ENCODE data around the gene ICOS. TPM values are rescaled to one million over a fixed set of nuclear protein-coding genes. Genes with fewer than 3 reads are reported as not detected.

The ICOS gene
- total and polyA plus RNA-seq, 2 donors (not counting 3 experiments of a cell fraction or from before 2014, with no cell fraction given): not detected

GRCh38 chr2:203971251-203971650, 34.7 kb downstream of the ICOS start:
- ChIA-PET CTCF (no interaction called here), POLR2A (no interaction called here)
- no peak overlapping the region for H2AFZ ChIP-seq (ENCODE audit: low read depth, low read length)
- dilution Hi-C loops (cut with MboI; ENCODE audit: extremely low pct_ligation_motif_present, low sequenced_read_pairs): no loop called here
- H3K27me3 ChIP-seq (ENCODE audit: control insufficient read depth in 2 of 2, insufficient read depth in 2 of 2, low read length in 2 of 2): peaks cover 7 to 9% of the 10 kb centered on the region in 2 experiments
- H3K4me3 ChIP-seq (replicated peaks in 1 of 3; ENCODE audit: insufficient read depth in 1 of 3, low read depth in 1 of 3, low read length in 3 of 3): no peak overlapping the region
- H3K9me3 ChIP-seq (replicated peaks; ENCODE audit: control insufficient read depth, insufficient read depth, low read length): no peaks in the 10 kb centered on the region
- intact Hi-C loops (cut with micrococcal nuclease): no loop called here
- FAIRE-seq (no peak), DNase-seq (ENCODE audit: low read depth, low spot score) (no peak)
- no peaks in the 10 kb centered on the region for H4K20me1 ChIP-seq (replicated peaks; ENCODE audit: control insufficient read depth, extremely low read depth, insufficient read depth, low read length)
- H3K27ac ChIP-seq (ENCODE audit: insufficient read depth, low read depth, low read length): no peak overlapping the region
- no peaks in the 10 kb centered on the region for H3K9me1 ChIP-seq (replicated peaks; ENCODE audit: control insufficient read depth, extremely low read depth, insufficient read depth, low read length)
- H3K36me3 ChIP-seq (ENCODE audit: control insufficient read depth in 2 of 2, extremely low read depth in 1 of 2, insufficient read depth in 2 of 2, low read length in 2 of 2): no peaks in the 10 kb centered on the region
- H3K4me1 ChIP-seq (ENCODE audit: control insufficient read depth, extremely low read depth, insufficient read depth, low read length): no peaks in the 10 kb centered on the region
- BruUV-seq (replicated peaks): no TSS peak
- H3K79me2 ChIP-seq (ENCODE audit: control insufficient read depth, insufficient read depth, low read length): no peaks in the 10 kb centered on the region
- no peak for TF ChIP-seq MAX (IDR thresholded peaks at IDR 0.05; ENCODE audit: insufficient read depth, insufficient read length)
- no peak for TF ChIP-seq FOS (IDR thresholded peaks at IDR 0.05; ENCODE audit: borderline replicate concordance, insufficient read depth, low read length)
- no peak for TF ChIP-seq JUN (IDR thresholded peaks at IDR 0.05; ENCODE audit: borderline replicate concordance, insufficient read depth, insufficient read length, low read depth)
- TF ChIP-seq POLR2A (IDR thresholded peaks at IDR 0.05; ENCODE audit: low read depth, low read length): no peak
- no peak for TF ChIP-seq CTCF (IDR thresholded peaks at IDR 0.05; ENCODE audit: extremely low read depth in 1 of 2, insufficient read depth in 1 of 2, low read depth in 1 of 2, low read length in 2 of 2)
- no peak for TF ChIP-seq EZH2 (IDR thresholded peaks at IDR 0.05; ENCODE audit: borderline replicate concordance, low read depth, low read length, severe bottlenecking)
- TF ChIP-seq MYC (IDR thresholded peaks at IDR 0.05; ENCODE audit: low read depth, low read length): no peak
- H3K4me2 ChIP-seq (ENCODE audit: insufficient read depth, low read length): no peak overlapping the region
- no peak overlapping the region for H3K9ac ChIP-seq (replicated peaks; ENCODE audit: extremely low read depth, insufficient read depth, low read length)
